ENCODE measurements around the gene PPID.
A peak's percentile ranks its signal among the peaks of the same experiment; 100 is the strongest.
"Not testable (repeated sequence)": the region's sequence is repeated elsewhere in the genome, so short reads cannot be mapped to it uniquely, and the experiment has no call there.

PPID gene

DNA sequence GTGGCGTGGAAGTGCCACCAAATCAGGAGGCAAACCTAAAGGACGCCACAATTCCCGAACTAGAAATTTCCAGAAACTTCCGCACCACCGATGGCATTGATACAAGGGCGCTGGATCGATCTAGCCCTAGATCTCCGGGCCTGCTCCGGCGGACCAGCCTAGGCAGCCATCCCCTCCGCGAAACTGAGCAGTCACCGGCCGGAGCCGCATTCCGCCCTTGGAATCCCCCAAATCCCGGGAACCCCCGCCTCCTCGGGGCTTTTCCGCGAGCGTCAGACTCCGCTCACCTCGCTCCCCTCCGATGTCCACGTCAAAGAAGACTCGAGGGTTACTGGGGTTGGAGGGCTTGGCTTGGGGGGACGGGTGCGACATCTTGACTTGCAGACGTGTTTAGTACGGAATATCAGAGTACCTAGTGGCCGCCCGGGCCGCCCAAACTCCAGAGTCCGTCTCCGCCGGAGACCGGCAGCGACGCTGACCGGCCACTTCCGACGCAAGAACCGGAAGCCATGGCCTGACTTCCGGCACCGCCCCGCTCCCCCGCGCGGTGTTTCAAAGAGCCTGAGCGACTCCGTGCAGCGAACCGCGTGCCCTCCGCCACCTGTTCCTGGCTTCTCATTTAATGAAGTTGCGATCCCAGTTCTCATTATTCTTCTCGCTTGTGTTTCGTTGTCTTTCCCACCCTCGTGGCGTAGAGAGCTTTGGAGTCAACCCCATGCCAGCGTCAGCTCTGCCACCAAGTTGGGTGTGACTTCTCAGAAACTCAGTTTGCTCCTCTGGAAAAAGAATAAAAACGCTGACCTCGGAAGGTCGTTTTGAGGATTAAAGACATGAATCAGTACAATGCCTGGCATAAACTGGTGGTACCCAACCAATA, at the start of gene PPID:
Gene PPID (minus strand): TSS at position 480 of the 877 bp plus-strand sequence. CDS start 108 bp downstream, at position 372.
- peak; percentile 70 for DNase-seq

- DNase-seq = no peak
Measured at GRCh38 chr4:158771776-158772175, 48.6 kb upstream of the PPID start.

- no peak for DNase-seq
Measured at GRCh38 chr4:158770671-158771070, 47.5 kb upstream of the PPID start.

GRCh38 chr4:158769175-158769921, 46.2 kb upstream of the PPID start:
- DNase-seq = no peak

GRCh38 chr4:158768555-158769174, 45.5 kb upstream of the PPID start, which contains the start of gene FNIP2:
TSS of gene FNIP2 (plus strand) at chr4:158769026. CDS start at chr4:158769213, 187 bp downstream.
- DNase-seq = peak; percentile 59

- no peak for DNase-seq
Measured at GRCh38 chr4:158767451-158767850, 44.3 kb upstream of the PPID start.

DNA sequence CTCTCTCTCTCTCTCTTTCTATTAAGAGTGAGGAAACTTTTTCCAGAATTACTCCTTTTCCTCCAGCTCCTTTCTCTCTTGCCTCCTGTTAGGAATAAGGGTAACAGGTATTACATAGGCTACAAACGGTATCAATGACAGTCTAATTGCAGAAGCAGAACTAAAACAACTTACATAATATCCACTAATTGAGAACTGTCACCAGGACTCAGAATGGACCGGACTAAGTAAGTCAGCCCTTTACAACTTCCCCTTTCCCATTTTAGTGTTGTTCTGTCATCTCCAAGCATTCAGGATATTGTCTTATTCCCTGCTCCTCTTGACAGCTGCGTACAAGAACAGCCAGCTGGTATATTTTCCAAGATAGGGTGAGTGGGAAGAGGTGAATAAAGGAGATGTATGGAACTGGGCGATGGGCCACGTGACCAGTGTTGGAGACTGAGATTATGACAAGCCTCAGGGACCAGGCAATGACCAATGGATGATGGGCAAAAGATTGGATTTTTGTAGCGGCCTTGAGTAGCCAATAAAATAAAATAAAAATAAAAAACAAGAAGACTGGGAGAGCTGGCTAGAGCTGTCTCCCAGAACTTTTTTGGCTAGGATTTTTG, 43.3 kb upstream of the PPID start:
- DNase-seq = no peak

DNA sequence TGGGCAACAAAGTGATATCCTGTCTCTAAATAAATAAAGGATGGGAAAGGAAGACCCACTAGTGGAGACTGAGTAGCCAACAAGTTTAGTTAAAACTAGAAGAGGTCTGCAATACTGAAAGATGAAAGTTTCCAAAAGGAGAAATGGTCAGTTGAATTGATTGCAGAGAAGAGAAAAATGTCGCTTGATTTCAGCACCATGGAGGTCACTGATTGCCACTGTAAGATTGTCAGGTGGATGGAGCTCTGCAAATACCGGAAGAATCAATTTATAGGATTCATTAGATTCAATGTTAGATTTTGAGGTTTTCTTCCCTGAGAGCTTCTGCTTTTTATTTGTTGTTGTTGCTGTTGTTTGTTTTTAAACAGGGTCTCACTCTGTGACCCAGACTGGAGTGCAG, 40.3 kb upstream of the PPID start:
- DNase-seq = no peak

DNA sequence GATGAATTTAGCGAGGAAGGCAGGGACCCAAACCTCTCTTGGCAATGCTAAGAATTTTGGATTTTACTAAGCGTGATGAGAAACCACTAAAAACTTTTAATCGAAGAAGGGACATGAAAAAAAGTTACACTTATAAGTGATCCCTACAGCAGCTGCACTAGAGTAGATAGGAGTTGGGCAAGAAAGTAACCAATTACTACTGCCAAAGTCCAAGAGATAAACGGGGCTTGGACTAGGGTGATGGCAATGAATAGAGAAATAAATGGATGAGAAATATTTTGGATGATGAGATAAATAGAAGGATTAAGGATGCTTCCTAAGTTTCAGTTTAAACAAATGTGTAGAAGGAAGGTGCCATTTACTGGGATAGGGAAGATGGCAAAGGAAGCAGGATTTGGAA, 39.4 kb upstream of the PPID start:
- DNase-seq = no peak

DNA sequence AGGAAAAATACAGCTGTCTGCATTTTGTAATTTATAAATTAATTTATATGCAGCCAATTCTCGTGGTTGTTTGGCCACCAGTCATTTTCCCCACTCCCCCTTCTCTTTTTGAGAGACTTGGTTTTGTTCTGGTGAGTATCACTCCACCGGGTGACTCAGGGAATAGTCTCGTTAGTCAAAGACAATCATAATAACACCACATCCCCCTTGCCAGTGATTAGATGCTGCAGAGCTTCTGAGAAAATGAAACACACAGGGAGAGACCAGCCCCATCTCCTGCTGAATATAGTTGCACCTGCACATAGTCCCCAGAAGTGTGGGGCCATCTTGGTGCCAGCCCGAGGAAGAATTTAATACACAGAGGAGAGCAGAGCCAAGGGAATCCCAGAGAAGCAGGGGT, 37.7 kb upstream of the PPID start:
- DNase-seq = no peak

DNA sequence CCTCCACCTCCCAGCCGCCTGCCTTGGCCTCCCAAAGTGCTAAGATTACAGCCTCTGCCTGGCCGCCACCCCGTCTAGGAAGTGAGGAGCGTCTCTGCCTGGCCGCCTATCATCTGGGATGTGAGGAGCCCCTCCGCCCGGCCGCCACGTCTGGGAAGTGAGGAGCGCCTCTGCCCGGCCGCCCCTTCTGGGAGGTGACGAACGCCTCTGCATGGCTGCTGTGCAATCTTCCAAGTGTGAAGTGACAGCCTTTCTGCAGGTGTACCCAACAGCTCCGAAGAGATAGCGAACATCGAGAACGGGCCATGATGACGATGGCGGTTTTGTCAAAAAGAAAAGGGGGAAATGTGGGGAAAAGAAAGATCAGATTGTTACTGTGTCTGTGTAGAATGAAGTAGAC, 36.3 kb upstream of the PPID start:
- not testable (repeated sequence) for DNase-seq

DNA sequence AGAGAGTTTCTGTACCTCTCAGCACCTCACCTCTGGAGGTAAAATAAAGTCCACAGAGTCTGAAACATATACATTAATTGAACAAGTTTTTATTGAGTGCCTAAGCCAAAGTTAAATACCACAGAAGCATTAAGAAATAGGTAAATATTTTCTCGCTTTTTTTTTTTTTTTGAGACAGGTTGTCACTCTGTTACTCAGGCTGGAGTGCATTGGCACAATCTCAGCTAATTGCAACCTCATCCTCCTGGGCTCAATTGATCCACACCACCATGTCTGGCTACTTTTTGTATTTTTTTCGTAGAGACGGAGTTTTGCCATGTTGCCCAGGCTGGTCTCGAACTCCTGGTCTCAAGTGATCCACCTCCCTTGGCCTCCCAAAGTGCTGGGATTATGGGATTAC, 35.5 kb upstream of the PPID start:
- DNase-seq = no peak

DNA sequence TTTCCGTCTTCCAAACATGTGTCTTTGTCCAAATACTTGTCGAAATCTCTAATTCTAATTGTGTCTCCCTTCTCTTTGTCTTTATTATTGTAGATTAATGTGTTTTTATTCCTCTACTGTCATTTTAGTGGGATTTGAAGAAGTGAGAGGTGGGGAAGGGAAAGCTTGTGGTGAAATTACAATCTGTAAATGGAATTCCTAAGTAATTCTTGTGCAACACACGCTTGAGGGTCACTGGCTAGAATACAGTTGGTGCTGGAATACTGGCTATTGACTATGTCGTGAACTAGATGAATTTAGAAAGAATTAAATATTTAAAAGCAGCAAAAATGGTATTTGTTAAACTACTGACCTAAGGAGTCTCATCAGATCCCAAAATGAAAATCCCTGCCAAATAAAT, 34.9 kb upstream of the PPID start:
- no peak for DNase-seq

DNA sequence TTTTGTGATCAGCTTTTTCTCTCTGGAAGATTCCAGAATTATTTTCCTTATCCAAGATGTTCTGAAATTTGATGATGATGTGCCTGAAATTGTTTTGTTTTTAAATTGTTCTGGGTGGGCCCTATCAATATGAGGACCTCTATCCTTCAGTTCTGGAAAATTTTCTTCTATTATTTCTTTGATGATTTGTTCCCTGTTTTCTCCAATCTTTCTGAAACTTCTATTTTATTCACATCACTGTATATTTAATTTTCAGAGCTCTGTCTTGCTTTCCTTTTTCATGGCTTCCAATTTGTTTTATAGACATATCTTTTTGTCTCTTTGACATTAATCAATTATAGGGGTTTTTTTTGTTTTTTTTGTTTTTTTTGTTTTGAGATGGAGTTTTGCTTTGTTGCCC, 33.4 kb upstream of the PPID start:
- DNase-seq = no peak

DNA sequence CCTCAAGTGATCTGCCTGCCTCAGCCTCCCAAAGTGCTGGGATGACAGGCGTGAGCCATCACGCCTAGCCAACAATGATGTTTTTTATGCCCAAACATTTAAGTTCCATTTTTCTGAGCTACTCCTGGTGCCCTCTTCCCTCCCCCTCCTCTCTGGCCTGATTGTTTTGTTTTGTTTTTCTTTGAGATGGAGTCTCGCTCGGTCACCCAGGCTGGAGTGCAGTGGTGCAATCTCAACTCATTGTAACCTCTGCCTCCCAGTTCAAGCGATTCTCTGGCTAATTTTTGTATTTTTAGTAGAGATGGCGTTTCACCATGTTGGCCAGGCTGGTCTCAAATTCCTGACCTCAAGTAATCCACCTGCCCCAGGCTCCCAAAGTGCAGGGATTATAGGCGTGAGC, 32.6 kb upstream of the PPID start:
- not testable (repeated sequence) for DNase-seq

DNA sequence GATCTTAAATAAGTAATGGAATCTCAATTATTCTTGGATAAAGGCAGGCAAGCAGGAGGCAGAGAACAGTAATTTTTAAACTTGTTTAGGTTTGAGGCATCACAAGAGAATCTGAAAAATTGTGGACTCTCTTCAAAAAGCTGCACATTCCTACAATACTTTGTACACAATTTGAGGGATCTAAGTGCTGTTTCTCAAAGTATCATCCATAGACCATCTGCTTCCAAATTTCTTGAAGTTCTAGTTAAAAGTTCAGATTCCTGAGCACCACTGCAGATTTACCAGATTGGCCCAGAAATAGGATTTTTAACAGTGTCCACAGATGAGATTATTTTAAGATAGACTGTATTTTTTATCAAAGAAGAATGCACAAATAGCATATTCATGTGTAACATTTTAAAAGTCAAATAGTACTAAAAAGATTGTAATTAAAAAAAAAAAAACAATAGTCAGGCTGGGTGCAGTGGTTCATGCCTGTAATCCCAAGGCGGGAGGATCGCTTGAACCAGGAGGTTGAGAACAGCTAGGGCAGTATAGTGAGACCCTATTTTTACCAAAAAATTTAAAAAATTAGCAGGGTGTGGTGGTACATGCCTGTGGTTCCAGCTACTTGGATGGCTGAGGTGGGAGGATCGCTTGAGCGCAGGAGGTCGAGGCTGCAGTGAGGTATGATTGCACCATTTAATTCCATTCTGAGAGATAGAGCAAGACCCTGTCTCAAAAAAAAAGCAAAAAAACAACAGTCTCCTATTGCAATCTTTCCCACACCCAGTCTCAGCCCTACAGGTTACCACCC, 31.4 kb upstream of the PPID start:
- DNase-seq = no peak

DNA sequence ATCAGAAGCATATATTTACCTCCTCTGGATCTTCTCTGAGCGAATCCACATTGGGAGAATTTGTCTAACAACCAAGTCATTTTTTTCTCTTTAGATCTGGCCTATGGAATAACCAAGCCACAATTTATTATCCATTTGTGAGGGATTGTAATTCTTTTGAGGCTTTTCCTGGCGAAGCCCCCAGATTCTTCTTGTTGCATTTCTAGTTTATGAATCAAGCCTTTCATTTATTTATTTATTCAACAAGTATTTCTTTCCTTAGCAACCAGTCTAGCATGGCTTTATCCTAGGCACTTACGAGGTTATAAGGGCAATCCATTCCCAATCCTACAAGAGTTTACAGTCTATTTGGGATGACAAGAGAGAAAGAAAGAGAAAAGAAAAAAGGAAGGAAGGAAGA, 27.2 kb upstream of the PPID start:
- no peak for DNase-seq

GRCh38 chr4:158746537-158746936, 23.3 kb upstream of the PPID start:
- not testable (repeated sequence) for DNase-seq

DNA sequence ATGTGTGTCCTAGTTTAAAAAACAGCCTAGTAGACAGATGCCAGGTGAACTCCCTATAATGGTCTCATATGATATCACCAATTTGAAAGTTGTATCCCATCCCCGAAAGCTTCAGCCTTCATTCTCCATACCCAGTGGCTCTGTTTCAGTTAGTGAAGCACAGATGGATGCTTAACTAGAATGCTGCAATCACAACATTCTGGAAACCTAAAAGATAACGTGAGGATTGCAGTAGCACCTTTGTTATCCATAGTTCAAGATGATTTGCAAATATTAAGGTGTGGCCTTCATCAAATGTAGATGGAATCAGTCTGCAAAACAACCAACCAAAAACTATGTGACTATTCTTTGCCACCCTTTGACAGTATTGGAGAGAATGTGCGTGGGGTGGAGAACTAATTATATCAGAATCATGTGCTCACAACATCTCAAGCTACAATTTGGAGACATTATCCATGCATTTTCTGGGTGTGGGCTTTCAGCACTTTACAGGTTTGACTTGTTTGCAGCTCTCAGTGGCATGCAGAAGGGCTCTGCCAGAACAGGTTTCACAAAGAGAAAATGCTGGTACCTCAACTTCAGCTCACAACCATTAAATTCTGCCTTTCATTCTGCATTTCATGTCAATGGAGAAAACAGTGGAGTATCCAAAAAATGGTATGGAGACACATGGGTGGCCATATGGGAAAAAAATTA, 18.3 kb upstream of the PPID start:
- no peak for DNase-seq

DNA sequence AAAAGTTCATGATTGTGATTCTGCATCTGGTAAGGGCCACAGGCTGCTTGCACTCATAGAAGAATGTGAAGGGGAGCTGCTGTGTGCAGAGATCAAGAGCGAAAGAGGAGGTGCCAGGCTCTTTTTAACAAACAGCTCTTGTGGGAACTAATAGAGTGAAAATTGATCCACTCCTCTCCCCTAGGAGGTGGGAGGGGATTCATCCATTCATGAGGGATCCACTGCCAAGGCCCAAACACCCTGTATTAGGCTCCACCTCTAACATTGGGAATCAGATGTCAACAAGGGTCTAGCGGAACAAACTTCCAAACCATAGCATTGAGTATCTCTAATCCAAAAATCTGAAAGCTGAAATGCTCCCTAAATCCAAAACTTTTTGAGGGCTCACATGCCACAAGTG, 16.4 kb upstream of the PPID start:
- DNase-seq = no peak

DNA sequence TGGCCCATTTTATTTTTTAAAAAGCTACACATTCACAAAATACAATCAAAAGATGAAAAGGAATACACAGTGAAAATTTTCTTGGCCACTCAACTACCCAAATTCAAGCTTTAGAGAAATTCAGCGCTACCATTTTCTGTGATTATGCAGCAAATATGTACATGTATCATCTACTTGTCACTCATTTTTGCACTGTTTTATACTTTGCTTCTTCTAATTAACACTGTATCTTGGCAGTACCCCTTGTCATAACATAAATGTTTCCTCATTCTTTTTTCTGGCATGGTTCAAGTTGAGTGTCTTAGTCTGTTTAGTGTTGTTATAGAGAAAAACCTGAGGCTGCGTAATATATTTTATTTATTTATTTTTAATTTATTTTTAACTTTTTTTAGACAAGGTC, 15.7 kb upstream of the PPID start:
- DNase-seq = no peak
